Midbrain (tissue), 1 donor: Measurements from ENCODE around the gene ZNF701.
"Not testable (repeated sequence)": the region's sequence is repeated elsewhere in the genome, so short reads cannot be mapped to it uniquely, and the experiment has no call there.

Experiments used
- DNase-seq: peaks from one replicate; lab custom pipeline; 2025; lab: John Stamatoyannopoulos, UW

The ZNF701 gene

GRCh38 chr19:52566588-52566987 is 3.5 kb upstream of the ZNF701 start:
- no peak for DNase-seq

- no peak for DNase-seq
Observed at GRCh38 chr19:52567921-52568320, 2.2 kb upstream of the ZNF701 start.

GRCh38 chr19:52569638-52569999 is 468 bp upstream of the ZNF701 start:
- not testable (repeated sequence) for DNase-seq

DNA sequence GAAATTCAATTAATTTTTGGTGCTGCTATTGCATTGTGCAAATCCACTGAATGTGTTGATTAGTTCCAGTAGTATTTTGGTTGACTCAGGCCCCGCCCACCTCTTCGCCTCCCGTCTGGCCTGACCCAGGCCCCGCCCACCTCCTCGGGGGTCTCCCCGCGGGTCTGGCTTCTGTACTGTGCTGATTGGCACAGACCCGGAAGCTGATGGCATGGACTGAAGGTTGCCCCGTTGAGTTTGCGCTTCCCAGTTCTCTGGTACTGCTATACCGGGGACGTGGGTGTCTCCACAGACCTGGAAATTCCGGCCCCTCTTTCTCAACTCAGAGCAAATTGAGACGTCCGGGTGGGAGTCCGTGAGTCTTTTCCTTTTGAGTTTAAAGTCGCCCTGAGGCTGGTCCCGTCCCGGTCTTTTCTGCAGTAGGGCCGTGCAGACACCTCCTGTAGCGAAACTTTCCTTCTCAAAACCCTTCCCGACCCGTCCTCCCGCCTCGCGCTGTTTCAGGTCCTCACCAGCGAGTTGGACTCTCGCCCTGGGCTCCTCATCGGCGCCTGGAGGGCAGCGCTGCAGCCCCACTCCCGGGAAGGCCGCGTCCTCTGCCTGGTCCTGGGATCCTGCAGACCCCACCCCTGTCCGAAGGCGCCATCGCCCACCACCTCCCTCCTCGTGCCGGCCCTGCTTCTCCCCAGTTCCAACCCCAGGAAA is 14.8 kb downstream of the ZNF701 start:
- DNase-seq = no peak

- no peak for DNase-seq
Observed at GRCh38 chr19:52585604-52586003, 15.5 kb downstream of the ZNF701 start.

- no peak for DNase-seq
Observed at GRCh38 chr19:52590728-52591127, 20.6 kb downstream of the ZNF701 start.

GRCh38 chr19:52592301-52592700 is 22.2 kb downstream of the ZNF701 start:
- DNase-seq = no peak

DNA sequence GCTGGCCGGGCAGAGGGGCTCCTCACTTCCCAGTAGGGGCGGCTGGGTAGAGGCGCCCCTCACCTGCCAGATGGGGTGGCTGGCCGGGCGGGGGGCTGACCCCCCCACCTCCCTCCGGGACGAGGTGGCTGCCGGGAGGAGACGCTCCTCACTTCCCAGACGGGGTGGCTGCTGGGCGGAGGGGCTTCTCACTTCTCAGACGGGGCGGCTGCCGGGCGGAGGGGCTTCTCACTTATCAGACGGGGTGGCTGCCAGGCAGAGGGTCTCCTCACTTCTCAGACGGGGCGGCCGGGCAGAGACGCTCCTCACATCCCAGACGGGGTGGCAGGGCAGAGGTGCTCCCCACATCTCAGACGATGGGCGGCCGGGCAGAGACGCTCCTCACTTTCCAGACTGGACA is 23.4 kb downstream of the ZNF701 start:
- DNase-seq = not testable (repeated sequence)

GRCh38 chr19:52599241-52599640 is 29.2 kb downstream of the ZNF701 start:
- no peak for DNase-seq

GRCh38 chr19:52600639-52601024 is 30.5 kb downstream of the ZNF701 start:
- no peak for DNase-seq

DNA sequence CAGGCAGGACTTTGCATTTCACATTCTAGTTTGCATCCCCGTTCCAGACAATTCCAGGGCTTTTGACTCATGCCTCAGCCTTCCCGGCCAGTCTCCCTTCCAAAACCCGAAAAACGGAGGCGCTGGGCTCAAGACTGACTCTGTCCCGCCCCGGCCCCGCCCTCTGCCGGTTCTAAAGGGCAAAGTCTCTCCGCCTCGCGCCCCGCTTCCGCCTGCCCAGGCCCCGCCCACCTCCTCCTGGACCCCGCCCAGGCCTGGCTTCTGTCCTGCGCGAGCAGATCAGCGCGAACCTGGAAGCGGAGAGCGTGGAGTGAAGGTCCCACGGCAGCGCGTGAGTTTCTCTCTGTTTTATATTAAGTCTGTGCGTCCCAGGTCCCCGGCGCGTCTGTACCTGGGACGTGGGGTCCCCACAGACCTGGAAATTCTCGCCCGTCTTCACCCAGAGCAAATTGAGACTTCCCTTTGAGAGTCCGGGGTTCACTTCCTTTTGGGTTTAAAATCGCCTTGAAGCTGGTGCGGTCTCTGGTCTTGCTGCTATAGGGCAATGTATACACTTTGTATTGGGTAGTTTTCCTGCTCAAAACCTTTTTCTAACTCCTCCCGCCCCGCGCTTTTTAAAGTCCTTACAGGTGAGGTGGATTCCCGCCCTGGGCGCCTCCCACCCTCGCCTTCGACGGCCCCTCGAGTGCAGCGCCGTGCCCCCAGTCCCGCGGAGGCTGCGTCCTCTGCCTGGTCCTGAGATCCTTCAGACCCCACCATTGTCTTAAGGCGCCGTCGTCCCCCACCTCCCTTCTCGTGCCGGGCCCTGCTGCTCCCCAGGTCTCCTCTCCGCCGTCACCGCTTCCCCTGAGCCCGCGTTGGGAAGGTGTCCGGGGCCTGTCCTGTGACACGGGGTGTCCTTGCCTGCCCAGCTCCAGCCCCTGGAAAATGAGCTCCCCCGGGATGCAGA is 31.2 kb downstream of the ZNF701 start:
- DNase-seq = peak; percentile 78

GRCh38 chr19:52601974-52602366 is 31.9 kb downstream of the ZNF701 start:
- not testable (repeated sequence) for DNase-seq

DNA sequence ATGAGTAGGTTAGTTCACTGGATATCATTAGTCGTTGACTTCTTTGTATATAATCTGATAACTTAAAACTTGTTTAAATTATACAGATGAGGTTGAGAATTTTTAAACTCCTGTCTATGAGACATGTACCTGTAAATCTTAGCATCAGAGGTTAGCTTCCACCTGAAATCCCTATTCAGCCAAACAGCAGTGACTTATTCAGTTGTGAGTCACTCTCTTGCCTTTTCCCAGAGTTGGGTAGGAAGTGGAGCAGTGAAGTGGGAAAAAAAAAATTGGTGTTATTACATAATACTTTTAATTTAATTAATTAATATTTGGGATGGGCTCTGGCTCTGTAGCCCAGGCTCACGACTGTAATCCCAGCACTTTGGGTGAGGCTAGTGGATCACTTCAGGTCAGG is 32.9 kb downstream of the ZNF701 start:
- no peak for DNase-seq

- no peak for DNase-seq
Observed at GRCh38 chr19:52603558-52604207, 33.6 kb downstream of the ZNF701 start.

- DNase-seq = no peak
Observed at GRCh38 chr19:52613299-52613906, 43.3 kb downstream of the ZNF701 start.

DNA sequence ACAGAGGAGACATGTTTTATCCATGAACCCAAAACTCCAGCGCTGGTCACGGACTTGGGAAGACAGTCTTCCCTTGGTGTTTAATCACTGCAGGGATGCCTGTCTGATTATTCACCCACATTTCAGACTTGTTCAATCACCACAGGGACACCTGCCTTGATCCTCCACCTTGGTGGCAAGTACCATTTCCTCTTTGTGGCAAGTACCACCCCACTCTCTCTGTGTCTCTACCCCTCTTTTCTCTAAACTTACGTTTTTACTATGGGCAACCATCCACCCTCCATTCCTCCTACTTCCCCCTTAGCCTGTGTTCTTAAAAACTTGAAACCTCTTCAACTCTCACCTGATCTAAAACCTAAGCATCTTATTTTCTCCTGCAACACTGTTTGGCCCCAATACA is 51.3 kb downstream of the ZNF701 start:
- DNase-seq = no peak

GRCh38 chr19:52622261-52622660 is 52.2 kb downstream of the ZNF701 start:
- no peak for DNase-seq

DNA sequence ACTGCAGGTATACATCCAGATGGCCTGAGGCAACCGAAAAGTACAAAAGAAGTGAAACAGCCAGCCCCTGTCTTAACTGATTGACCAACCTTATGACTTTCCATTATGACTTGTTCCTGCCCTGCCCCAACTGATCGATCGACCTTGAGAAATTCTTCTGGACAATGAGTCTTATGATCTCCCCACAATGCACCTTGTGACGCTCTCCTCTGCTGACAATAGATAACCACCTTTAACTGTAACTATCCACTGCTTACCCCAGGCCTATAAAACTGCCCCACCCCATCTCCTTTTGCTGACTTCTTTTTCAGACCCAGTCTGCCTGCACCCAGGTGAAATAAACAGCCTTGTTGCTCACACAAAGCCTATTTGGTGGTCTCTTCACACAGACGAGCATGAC is 56.8 kb downstream of the ZNF701 start:
- DNase-seq = no peak

- DNase-seq = not testable (repeated sequence)
Observed at GRCh38 chr19:52627441-52627840, 57.4 kb downstream of the ZNF701 start.

GRCh38 chr19:52635786-52636570 is 65.9 kb downstream of the ZNF701 start:
- no peak for DNase-seq
